Subcutaneous abdominal adipose tissue (tissue), 5 donors: Measurements from ENCODE around the gene PABPC3.

Source experiments
- H3K27ac ChIP-seq: one replicate; pipeline ENCODE4 v1.7.0; 2013; ENCODE audit warnings: low read depth, mild to moderate bottlenecking, inconsistent platforms, low read length, moderate library complexity
- H3K27me3 ChIP-seq, 5 donors: one replicate each; pipeline ENCODE4 v1.7.0; 2013; ENCODE audit warnings: low read length in 5 of 5, inconsistent platforms in 1 of 5; ENCODE audit not compliant: control insufficient read depth in 5 of 5, insufficient read depth in 4 of 5
- H3K36me3 ChIP-seq, 5 donors: one replicate each; pipeline ENCODE4 v1.7.0; 2013; ENCODE audit warnings: low read length in 5 of 5; ENCODE audit not compliant: control insufficient read depth in 5 of 5, insufficient read depth in 5 of 5
- H3K4me1 ChIP-seq, 5 donors: one replicate each; pipeline ENCODE4 v1.7.0; 2013; ENCODE audit warnings: low read length in 5 of 5, mild to moderate bottlenecking in 3 of 5, moderate library complexity in 1 of 5; ENCODE audit not compliant: control insufficient read depth in 5 of 5, insufficient read depth in 5 of 5
- H3K4me3 ChIP-seq, 5 donors: one replicate each; pipeline ENCODE4 v1.7.0; 2013; ENCODE audit warnings: low read length in 5 of 5, low read depth in 1 of 5
- H3K9ac ChIP-seq, 5 donors: one replicate each; pipeline ENCODE4 v1.7.0; 2013; ENCODE audit warnings: low read length in 5 of 5, mild to moderate bottlenecking in 4 of 5, moderate library complexity in 3 of 5
- H3K9me3 ChIP-seq, 5 donors: one replicate each; pipeline ENCODE4 v1.7.0; 2013; ENCODE audit warnings: low read length in 5 of 5; ENCODE audit not compliant: control insufficient read depth in 5 of 5
- donor health status: healthy.
- donor health status: healthy.
- donor health status: healthy.
- donor health status: healthy.
- donor health status: healthy.

Gene PABPC3

DNA sequence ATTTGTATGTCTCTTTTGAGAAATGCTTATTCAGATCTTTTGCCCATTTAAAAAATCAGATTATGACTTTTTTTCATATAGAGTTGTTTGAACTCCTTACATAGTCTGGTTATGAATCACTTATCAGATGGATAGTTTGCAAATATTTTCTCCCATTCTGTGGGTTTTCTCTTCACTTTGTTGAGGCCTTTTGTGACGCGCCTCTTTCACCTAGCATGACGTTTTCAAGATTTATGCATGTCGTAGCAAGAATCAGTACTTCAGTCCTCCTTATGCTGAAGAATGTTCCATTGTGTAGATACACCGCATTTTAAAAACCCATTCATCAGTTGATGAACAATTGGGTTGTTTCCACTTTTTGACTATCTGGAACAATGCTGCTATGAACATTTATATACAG lies 13.4 kb downstream of the PABPC3 start:
- Histone ChIP-seq H3K9ac (no peak overlapping the region), H3K36me3 (no peaks in the 10 kb centered on the region), H3K9me3 (no peaks in the 10 kb centered on the region), H3K27me3 (peaks cover 0 to 8% (median 4%) of the 10 kb centered on the region in 5 donors), H3K27ac (no peak overlapping the region), H3K4me1 (peaks cover 0 to 1% (median 0%) of the 10 kb centered on the region in 5 donors), H3K4me3 (no peak overlapping the region)

DNA sequence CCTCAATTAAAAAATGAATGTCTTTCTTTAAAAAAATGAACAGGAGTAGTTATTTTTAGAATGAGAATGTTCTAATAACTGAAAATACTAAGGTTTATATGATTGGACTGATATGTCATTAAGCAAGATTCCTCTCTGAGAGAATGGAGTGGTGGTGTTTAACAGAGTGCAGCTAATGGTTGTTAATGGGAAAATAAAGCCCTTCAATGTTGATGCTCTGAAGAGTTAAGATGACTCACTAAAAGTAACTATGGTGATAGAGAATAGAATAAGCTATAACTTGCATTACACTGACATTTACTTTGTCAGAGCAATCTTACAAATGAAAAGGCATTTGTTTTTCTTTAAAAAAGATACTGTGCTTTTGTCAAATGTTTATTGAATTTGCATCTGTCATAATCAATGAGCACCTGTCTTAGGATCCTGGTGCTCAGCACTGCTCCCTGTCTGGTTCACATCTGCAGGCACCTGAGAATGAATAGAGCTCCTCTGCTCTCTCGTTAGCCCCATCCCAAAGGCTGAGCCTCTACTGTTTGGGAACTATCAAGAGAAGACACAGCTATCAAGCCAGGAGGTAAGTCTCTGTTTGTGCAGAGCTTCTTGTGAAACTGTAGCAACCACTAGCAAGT lies 15.1 kb downstream of the PABPC3 start:
- Histone ChIP-seq H3K27me3 (peaks cover 0 to 11% (median 6%) of the 10 kb centered on the region in 5 donors), H3K9me3 (no peaks in the 10 kb centered on the region), H3K9ac (no peak overlapping the region), H3K36me3 (no peaks in the 10 kb centered on the region), H3K4me1 (peaks cover 0 to 5% (median 0%) of the 10 kb centered on the region in 5 donors), H3K27ac (no peak overlapping the region), H3K4me3 (no peak overlapping the region)

DNA sequence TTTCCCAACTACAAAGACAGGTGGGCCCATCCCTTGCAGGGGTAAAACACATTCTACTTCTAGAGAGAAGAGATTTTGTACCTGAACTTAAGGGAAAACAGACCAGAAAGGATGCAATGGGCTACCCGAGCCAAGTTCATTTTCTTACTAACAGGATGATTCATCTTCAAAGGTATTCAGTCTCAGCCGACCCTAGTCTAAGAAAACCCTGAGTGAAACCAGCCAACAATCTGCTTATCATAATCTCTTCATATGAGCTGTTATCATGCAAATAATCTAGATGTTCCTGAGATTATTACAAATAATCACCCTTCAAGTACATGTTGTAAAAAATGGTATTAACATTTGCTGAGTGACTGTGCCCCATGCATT lies 15.6 kb downstream of the PABPC3 start:
- no peak overlapping the region for H3K9ac ChIP-seq
- peaks cover 0 to 5% (median 0%) of the 10 kb centered on the region in 5 donors for H3K4me1 ChIP-seq
- peaks cover 0 to 11% (median 6%) of the 10 kb centered on the region in 5 donors for H3K27me3 ChIP-seq
- no peaks in the 10 kb centered on the region for H3K9me3 ChIP-seq
- no peak overlapping the region for H3K27ac ChIP-seq
- no peak overlapping the region for H3K4me3 ChIP-seq
- no peaks in the 10 kb centered on the region for H3K36me3 ChIP-seq

DNA sequence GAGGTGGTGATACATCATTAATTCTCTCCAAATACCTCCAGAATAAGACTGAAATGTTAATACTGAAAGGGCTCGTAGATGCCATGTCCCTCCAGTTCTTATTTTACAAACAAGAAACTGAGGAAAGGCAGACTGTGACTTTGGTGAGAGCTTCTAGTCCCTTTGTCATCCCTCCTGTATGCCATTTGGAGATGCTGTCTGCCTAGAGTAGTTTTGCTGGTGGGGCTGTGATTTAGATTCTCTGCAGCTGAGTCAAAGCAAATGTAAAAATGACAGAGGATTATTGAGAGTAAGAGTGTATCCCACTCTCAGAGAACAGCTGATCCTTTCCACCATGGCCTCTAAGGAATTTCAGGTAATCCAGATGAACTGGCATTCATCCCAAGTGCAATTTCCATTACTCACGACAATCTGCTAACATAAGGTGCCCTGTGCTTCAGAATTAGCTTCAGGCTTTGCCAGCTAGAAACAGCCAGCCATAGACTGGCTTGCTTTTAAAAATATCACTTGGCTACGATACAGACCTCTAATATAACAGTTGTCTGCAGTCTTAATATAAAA lies 16.8 kb downstream of the PABPC3 start:
- Histone ChIP-seq H3K36me3 (no peaks in the 10 kb centered on the region), H3K4me1 (peaks cover 0 to 5% (median 0%) of the 10 kb centered on the region in 5 donors), H3K9ac (no peak overlapping the region), H3K27me3 (peaks cover 0 to 11% (median 6%) of the 10 kb centered on the region in 5 donors), H3K9me3 (no peaks in the 10 kb centered on the region), H3K27ac (no peak overlapping the region), H3K4me3 (no peak overlapping the region)

DNA sequence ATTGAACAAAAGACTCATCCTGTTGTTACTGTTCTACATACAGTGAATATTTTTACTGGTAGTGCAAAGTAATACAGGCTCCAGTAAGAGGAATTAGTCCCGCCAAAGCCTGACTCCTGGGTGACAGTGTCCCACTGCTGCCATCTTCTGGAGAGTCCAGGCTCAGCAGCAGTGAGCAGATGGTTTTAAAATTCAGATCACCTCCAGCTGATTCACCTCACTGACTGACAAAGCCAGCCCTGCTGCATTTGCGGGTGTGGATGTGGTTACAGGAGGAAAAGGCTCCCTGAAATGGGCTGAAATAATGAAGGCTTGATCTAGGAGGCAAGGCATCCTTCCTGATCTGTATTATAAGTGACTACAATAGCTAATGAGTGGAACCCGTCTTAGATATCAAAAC lies 18.3 kb downstream of the PABPC3 start:
- Histone ChIP-seq H3K36me3 (no peaks in the 10 kb centered on the region), H3K9me3 (no peaks in the 10 kb centered on the region), H3K27ac (no peak overlapping the region), H3K27me3 (peaks cover 4 to 15% (median 8%) of the 10 kb centered on the region in 5 donors), H3K4me1 (peaks cover 0 to 5% (median 0%) of the 10 kb centered on the region in 5 donors), H3K4me3 (no peak overlapping the region), H3K9ac (no peak overlapping the region)

DNA sequence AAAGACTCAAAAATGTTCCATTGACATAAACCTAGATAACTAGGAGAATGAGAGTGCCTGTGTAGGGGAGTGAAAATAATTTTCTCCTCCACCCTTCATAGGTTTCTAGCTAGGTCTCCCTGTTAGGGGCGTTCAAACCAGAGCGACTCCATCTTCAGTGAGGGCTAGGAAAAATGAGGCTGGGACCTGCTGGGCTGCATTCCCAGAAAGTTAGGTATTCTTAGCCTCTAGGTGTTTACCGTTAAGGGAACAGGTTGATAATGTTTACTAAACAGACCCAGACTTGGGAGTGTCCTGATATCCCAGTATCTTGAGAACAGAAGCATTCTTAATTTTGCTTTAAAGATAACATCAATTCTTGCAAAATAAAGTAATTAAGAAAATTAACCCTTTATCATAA lies 20.1 kb downstream of the PABPC3 start:
- H3K4me1 ChIP-seq, result peaks cover 0 to 5% (median 0%) of the 10 kb centered on the region in 5 donors
- H3K4me3 ChIP-seq, result no peak overlapping the region
- H3K27ac ChIP-seq, result no peak overlapping the region
- no peak overlapping the region for H3K9ac ChIP-seq
- H3K27me3 ChIP-seq, result peaks cover 6 to 15% (median 11%) of the 10 kb centered on the region in 5 donors
- H3K36me3 ChIP-seq, result no peaks in the 10 kb centered on the region
- H3K9me3 ChIP-seq, result no peaks in the 10 kb centered on the region

DNA sequence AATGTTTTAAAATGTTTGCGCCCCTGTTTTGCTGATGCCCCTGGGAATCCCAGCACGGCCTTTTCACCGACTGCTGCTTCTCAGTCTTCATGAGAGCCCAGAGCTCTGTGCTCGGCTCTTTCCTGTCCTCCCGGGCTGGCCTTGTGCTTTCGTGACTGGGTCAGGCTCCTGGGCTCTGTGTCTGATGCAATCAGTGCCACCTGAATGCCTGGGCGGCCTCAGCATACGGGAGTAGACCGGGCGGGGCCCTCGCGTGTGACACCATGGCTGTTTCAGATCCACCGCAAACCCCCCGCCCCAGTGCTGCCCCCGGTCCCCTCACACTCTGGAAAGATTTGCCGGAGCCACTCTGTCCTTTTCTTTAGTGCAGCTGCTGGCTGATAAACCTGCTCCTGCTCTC lies 21.4 kb downstream of the PABPC3 start:
- no peaks in the 10 kb centered on the region for H3K36me3 ChIP-seq
- peaks cover 6 to 14% (median 11%) of the 10 kb centered on the region in 5 donors for H3K27me3 ChIP-seq
- no peak overlapping the region for H3K9ac ChIP-seq
- H3K4me1 ChIP-seq, result peaks cover 0 to 5% (median 0%) of the 10 kb centered on the region in 5 donors
- H3K27ac ChIP-seq, result no peak overlapping the region
- H3K4me3 ChIP-seq, result no peak overlapping the region
- no peaks in the 10 kb centered on the region for H3K9me3 ChIP-seq

DNA sequence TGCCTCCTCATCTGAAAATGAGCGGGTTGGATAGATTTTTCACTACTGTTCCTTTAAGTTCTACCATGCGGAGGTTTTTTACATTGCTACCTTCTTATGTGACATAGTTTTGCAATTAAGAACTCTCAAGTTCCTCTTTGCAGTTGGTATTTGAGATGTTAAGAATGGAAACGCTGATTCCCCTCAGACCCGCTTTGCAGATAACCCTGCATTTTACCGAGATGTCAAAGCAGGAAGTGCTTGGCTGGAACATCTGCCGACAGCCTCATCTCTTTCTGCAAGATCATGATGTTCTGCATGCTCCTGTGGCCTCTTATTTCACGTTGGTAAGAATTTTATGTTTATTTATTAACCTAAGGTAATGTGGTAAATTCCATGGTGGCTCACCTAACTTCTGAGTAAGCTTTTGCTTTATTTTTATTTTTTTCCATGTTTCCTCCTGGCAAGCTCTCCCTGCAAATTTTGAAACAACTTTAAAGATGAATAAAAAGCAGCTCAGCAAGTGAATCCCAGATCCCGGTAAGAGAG lies 22.5 kb downstream of the PABPC3 start:
- Histone ChIP-seq H3K36me3 (no peaks in the 10 kb centered on the region), H3K27me3 (peaks cover 3 to 11% (median 7%) of the 10 kb centered on the region in 5 donors), H3K4me3 (no peak overlapping the region), H3K9ac (no peak overlapping the region), H3K4me1 (peaks cover 0 to 5% (median 0%) of the 10 kb centered on the region in 5 donors), H3K9me3 (no peaks in the 10 kb centered on the region), H3K27ac (no peak overlapping the region)

DNA sequence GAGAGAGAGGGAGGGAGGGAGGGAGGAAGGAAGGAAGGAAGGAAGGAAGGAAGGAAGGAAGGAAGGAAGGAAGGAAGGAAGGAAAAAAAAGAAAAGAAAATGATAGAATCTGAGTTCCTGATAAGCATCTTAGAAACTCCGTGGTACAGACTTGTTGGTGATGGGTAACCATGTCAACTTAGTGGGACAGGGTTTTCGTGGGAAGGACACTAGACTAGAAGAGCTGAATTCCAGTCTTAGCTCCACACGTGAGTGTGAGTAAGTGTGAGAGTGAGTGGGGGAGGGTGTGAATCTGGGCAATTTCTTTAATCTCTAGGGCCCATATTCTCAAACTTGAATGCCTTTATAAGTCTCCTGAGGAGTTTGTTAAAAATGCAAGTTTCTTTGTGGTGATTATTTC lies 35.0 kb downstream of the PABPC3 start:
- Histone ChIP-seq H3K36me3 (no peaks in the 10 kb centered on the region), H3K4me1 (no peaks in the 10 kb centered on the region)

DNA sequence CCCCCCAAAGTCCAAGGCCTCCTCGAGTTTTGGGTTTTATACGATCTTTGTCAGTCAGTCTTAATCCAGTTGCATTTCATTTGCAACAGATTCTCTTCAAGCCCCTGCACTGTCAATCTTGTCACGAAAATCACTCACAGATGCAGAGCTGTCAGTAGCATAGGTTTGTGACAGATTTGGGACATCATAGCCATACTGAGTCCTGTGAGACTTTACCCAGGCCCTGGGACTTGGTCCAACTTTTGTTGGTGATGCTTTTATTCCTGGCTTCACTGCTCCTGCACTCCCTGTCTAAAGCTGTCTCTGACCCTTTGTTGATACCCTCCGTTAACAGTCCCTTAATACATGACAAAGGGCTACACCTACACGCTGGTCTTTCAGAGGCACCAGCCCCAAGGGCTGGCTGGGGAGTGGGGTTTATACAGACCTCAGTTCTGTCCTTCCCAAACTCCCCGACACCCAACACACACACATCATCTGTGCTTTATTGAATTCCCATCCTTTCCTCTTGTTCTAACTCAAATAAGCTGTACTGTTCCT lies 36.0 kb downstream of the PABPC3 start:
- H3K4me1 ChIP-seq, result no peaks in the 10 kb centered on the region
- H3K27me3 ChIP-seq, result peaks cover 0 to 10% (median 3%) of the 10 kb centered on the region in 5 donors
- peaks cover 0 to 8% (median 6%) of the 10 kb centered on the region in 5 donors for H3K9me3 ChIP-seq
- no peak overlapping the region for H3K4me3 ChIP-seq
- H3K9ac ChIP-seq, result no peak overlapping the region
- H3K36me3 ChIP-seq, result no peaks in the 10 kb centered on the region
- no peak overlapping the region for H3K27ac ChIP-seq

More for the DNA sequence above, 35.0 kb downstream of the PABPC3 start:
- no peak overlapping the region for H3K9ac ChIP-seq
- no peak overlapping the region for H3K4me3 ChIP-seq
- H3K27ac ChIP-seq, result no peak overlapping the region
- peaks cover 0 to 8% (median 0%) of the 10 kb centered on the region in 5 donors for H3K27me3 ChIP-seq
- peaks cover 0 to 8% (median 6%) of the 10 kb centered on the region in 5 donors for H3K9me3 ChIP-seq
